ENCODE results near the gene IGF2BP3.

The IGF2BP3 gene

DNA sequence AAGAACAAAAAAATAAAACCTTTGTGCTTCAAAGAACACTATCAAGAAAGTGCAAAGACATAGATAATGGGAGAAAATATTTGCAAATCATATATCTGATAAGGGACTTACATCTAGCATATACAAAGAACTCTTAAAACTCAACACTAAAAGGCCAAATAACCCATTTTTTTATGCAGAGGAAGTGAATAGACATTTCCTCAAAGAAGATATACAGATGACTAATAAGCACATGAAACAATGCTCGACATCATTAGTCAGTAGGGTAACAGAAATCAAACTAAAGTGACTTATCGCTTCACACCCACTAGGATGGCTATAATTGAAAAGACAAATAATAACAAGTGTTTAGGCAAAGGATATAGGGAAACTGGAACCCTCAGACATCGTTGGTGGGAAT is 93.2 kb downstream of the IGF2BP3 start (continued):
- TF ChIP-seq, protein P1, sequence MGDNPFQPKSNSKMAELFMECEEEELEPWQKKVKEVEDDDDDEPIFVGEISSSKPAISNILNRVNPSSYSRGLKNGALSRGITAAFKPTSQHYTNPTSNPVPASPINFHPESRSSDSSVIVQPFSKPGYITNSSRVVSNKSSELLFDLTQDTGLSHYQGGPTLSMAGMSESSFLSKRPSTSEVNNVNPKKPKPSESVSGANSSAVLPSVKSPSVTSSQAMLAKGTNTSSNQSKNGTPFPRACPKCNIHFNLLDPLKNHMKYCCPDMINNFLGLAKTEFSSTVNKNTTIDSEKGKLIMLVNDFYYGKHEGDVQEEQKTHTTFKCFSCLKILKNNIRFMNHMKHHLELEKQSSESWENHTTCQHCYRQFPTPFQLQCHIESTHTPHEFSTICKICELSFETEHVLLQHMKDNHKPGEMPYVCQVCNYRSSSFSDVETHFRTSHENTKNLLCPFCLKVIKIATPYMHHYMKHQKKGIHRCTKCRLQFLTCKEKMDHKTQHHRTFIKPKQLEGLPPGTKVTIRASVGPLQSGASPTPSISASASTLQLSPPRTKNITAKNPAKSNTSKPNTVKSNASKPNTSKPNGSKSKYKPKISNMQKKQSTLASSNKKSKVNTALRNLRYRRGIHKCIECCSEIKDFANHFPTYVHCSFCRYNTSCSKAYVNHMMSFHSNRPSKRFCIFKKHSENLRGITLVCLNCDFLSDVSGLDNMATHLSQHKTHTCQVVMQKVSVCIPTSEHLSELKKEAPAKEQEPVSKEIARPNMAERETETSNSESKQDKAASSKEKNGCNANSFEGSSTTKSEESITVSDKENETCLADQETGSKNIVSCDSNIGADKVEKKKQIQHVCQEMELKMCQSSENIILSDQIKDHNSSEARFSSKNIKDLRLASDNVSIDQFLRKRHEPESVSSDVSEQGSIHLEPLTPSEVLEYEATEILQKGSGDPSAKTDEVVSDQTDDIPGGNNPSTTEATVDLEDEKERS (tag by site-specific recombination; IDR thresholded peaks at IDR 0.05): no peak
- no peak for TF ChIP-seq SP3 (tag by site-specific recombination; IDR thresholded peaks at IDR 0.05)
- TF ChIP-seq, protein P2, sequence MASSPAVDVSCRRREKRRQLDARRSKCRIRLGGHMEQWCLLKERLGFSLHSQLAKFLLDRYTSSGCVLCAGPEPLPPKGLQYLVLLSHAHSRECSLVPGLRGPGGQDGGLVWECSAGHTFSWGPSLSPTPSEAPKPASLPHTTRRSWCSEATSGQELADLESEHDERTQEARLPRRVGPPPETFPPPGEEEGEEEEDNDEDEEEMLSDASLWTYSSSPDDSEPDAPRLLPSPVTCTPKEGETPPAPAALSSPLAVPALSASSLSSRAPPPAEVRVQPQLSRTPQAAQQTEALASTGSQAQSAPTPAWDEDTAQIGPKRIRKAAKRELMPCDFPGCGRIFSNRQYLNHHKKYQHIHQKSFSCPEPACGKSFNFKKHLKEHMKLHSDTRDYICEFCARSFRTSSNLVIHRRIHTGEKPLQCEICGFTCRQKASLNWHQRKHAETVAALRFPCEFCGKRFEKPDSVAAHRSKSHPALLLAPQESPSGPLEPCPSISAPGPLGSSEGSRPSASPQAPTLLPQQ (tag by site-specific recombination; IDR thresholded peaks at IDR 0.05): no peak
- TF ChIP-seq ZNF146 (tag by site-specific recombination; IDR thresholded peaks at IDR 0.05): no peak
- TF ChIP-seq REPIN1 (tag by site-specific recombination; IDR thresholded peaks at IDR 0.05; ENCODE audit: low read depth): no peak
- TF ChIP-seq ZFP37 (tag by site-specific recombination; IDR thresholded peaks at IDR 0.05): no peak
- no peak for TF ChIP-seq ZNF2 (tag by site-specific recombination; IDR thresholded peaks at IDR 0.05)
- TF ChIP-seq SCRT2 (tag by site-specific recombination; IDR thresholded peaks at IDR 0.05): no peak
- TF ChIP-seq ZNF701 (tag by site-specific recombination; IDR thresholded peaks at IDR 0.05): no peak
- TF ChIP-seq ZXDB (tag by site-specific recombination; IDR thresholded peaks at IDR 0.05): no peak
- TF ChIP-seq, protein P3, sequence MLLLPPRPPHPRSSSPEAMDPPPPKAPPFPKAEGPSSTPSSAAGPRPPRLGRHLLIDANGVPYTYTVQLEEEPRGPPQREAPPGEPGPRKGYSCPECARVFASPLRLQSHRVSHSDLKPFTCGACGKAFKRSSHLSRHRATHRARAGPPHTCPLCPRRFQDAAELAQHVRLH (tag by site-specific recombination; IDR thresholded peaks at IDR 0.05): no peak
- no peak for TF ChIP-seq ZSCAN16 (tag by site-specific recombination; IDR thresholded peaks at IDR 0.05)
- TF ChIP-seq HOXA7 (CRISPR knock-in tag; IDR thresholded peaks at IDR 0.05; ENCODE audit: borderline replicate concordance): no peak
- no peak for TF ChIP-seq ZNF16 (tag by site-specific recombination; IDR thresholded peaks at IDR 0.05; ENCODE audit: low read depth)
- TF ChIP-seq, protein P4, sequence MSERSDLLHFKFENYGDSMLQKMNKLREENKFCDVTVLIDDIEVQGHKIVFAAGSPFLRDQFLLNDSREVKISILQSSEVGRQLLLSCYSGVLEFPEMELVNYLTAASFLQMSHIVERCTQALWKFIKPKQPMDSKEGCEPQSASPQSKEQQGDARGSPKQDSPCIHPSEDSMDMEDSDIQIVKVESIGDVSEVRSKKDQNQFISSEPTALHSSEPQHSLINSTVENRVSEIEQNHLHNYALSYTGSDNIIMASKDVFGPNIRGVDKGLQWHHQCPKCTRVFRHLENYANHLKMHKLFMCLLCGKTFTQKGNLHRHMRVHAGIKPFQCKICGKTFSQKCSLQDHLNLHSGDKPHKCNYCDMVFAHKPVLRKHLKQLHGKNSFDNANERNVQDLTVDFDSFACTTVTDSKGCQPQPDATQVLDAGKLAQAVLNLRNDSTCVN (tag by site-specific recombination; optimal IDR thresholded peaks at IDR 0.05): no peak

DNA sequence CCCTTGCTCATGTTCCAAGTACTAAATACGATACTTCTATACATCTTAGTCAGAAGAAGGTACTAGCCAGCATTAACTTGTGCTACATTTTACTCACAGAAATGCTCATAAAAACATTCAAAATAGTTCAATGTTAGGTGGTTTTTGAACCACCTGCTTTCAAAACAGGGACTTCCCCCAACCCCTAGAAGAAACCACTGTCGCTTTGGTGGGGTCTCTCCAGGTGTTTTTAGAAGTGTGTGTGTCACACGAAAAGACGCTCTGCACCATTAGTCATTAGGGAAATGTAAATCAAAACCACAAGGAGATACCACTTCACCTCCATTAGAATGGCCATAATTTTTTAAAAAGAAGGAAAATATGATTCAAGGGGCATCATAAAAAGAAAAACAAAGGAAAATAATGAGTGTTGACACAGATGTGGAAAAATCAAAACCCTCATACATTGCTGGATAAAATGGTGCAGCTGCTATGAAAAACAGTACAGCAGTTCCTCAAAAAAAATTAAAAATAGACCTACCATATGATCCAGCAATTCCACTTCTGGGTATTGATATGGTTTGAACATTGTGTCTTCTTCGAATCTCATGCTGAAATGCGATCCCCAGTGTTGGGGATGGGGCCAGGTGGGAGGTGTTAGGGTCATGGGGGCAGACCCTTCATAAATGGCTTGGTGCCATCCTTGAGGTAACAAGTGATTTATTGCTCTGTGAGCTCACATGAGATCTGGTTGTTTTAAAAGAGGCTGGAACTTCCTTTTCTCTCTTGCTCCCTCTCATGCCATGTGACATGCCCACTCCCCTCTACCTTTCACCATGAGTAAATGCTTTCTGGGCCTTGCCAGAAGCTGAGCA is 96.9 kb downstream of the IGF2BP3 start:
- peaks cover 0 to 7% of the 10 kb centered on the region in 2 experiments; a peak in 2 of 3 replicates for H3K36me3 ChIP-seq (ENCODE audit: control insufficient read depth in 2 of 2, insufficient read depth in 1 of 2, low read length in 2 of 2)
- ChIA-PET POLR2A (no interaction called here), CTCF (interaction anchor here (0.6 kb wide), 2 partner anchors 15 to 166 kb away, joined by 4 to 5 read pairs; no protein-coding TSS in a partner anchor)
- no peaks in the 10 kb centered on the region; the same call in 1 of the 2 replicates for H3K9me3 ChIP-seq (ENCODE audit: control insufficient read depth, insufficient read depth, low read depth, low read length)
- peaks cover 40% of the 10 kb centered on the region for H3K4me1 ChIP-seq (ENCODE audit: control insufficient read depth, insufficient read depth, low read length)
- H3K27ac ChIP-seq (ENCODE audit: extremely low read depth, low read depth, low read length): peak overlapping the region; percentile 11; the same call in 1 of the 2 replicates
- H3K4me3 ChIP-seq (ENCODE audit: low read depth, low read length): no peak overlapping the region
- TF ChIP-seq, protein P5, sequence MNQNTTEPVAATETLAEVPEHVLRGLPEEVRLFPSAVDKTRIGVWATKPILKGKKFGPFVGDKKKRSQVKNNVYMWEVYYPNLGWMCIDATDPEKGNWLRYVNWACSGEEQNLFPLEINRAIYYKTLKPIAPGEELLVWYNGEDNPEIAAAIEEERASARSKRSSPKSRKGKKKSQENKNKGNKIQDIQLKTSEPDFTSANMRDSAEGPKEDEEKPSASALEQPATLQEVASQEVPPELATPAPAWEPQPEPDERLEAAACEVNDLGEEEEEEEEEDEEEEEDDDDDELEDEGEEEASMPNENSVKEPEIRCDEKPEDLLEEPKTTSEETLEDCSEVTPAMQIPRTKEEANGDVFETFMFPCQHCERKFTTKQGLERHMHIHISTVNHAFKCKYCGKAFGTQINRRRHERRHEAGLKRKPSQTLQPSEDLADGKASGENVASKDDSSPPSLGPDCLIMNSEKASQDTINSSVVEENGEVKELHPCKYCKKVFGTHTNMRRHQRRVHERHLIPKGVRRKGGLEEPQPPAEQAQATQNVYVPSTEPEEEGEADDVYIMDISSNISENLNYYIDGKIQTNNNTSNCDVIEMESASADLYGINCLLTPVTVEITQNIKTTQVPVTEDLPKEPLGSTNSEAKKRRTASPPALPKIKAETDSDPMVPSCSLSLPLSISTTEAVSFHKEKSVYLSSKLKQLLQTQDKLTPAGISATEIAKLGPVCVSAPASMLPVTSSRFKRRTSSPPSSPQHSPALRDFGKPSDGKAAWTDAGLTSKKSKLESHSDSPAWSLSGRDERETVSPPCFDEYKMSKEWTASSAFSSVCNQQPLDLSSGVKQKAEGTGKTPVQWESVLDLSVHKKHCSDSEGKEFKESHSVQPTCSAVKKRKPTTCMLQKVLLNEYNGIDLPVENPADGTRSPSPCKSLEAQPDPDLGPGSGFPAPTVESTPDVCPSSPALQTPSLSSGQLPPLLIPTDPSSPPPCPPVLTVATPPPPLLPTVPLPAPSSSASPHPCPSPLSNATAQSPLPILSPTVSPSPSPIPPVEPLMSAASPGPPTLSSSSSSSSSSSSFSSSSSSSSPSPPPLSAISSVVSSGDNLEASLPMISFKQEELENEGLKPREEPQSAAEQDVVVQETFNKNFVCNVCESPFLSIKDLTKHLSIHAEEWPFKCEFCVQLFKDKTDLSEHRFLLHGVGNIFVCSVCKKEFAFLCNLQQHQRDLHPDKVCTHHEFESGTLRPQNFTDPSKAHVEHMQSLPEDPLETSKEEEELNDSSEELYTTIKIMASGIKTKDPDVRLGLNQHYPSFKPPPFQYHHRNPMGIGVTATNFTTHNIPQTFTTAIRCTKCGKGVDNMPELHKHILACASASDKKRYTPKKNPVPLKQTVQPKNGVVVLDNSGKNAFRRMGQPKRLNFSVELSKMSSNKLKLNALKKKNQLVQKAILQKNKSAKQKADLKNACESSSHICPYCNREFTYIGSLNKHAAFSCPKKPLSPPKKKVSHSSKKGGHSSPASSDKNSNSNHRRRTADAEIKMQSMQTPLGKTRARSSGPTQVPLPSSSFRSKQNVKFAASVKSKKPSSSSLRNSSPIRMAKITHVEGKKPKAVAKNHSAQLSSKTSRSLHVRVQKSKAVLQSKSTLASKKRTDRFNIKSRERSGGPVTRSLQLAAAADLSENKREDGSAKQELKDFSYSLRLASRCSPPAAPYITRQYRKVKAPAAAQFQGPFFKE (tag by site-specific recombination; IDR thresholded peaks at IDR 0.05; ENCODE audit: borderline replicate concordance): no peak
- TF ChIP-seq ZNF658 (tag by site-specific recombination; IDR thresholded peaks at IDR 0.05) (no peak), ZNF670 (tag by site-specific recombination; IDR thresholded peaks at IDR 0.05; ENCODE audit: low read depth) (no peak), SP7 (tag by site-specific recombination; IDR thresholded peaks at IDR 0.05) (peak; percentile 56), ZNF146 (tag by site-specific recombination; IDR thresholded peaks at IDR 0.05) (no peak), ZSCAN16 (tag by site-specific recombination; IDR thresholded peaks at IDR 0.05) (no peak), ZNF785 (tag by site-specific recombination; IDR thresholded peaks at IDR 0.05) (no peak)
- TF ChIP-seq, protein P6, sequence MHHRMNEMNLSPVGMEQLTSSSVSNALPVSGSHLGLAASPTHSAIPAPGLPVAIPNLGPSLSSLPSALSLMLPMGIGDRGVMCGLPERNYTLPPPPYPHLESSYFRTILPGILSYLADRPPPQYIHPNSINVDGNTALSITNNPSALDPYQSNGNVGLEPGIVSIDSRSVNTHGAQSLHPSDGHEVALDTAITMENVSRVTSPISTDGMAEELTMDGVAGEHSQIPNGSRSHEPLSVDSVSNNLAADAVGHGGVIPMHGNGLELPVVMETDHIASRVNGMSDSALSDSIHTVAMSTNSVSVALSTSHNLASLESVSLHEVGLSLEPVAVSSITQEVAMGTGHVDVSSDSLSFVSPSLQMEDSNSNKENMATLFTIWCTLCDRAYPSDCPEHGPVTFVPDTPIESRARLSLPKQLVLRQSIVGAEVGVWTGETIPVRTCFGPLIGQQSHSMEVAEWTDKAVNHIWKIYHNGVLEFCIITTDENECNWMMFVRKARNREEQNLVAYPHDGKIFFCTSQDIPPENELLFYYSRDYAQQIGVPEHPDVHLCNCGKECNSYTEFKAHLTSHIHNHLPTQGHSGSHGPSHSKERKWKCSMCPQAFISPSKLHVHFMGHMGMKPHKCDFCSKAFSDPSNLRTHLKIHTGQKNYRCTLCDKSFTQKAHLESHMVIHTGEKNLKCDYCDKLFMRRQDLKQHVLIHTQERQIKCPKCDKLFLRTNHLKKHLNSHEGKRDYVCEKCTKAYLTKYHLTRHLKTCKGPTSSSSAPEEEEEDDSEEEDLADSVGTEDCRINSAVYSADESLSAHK (tag by site-specific recombination; IDR thresholded peaks at IDR 0.05): no peak

Data from HEK293 (cell line).